NCI-H2171 (cell line): Measurements from ENCODE around the gene NRG2.

Experiments used
- DNase-seq: peaks from one replicate; lab custom pipeline; 2025; lab: John Stamatoyannopoulos, UW

The NRG2 gene

DNA sequence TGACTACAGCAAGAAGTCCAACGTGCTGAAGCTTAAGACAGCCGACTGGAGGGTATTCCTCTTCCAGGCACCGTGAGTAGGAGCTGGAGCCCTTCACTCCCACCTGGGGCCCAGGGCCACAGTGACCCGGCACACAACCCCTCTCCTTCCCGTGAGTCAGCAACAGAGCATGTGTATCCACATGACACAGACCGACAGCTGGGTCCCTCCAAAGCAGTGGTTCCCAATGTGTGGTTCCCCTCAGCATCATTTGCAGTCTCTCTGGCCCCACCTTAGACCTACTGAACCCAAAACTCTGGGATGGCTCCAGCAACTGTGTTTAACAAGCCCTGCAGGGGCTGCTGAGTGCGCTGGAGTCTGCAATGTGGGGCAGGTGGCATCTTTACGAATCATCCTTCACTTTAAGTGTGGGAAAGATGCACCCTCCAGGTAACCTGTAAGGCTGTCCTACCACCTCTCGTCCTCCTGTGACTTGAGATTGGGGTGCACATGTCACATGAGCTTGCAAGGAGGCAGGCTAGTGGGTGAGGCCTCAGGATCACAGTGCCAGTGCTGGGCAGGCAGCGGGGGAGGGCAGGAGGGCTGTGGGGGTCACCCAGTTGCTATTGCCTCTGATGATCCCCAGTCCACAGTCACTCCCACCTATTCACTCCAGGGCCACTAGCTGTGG lies 205.3 kb downstream of the NRG2 start:
- DNase-seq: no peak

GRCh38 chr5:139836469-139837208 lies 206.5 kb downstream of the NRG2 start:
- DNase-seq: no peak

GRCh38 chr5:139835656-139836055 lies 207.4 kb downstream of the NRG2 start:
- no peak for DNase-seq

DNA sequence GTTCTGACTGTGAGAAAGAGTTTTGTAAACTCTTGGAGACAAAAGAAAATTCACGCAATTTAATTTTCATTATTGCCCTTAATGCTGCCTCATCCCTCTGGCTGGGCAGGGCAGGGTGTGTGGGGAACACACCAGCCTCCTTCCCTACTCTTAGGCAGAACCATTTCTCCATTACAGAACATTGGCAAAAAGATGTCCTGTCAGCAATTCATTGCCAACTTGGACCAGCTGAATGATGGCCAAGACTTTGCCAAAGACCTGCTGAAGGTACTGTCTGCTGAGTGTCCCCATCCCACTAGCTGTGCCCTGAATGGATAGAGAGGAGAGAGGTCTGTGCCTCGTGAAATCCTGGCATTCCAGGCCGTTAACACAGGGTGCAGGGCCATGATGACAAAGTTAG lies 209.6 kb downstream of the NRG2 start:
- no peak for DNase-seq

GRCh38 chr5:139831624-139832023 lies 211.5 kb downstream of the NRG2 start:
- DNase-seq: no peak

- no peak for DNase-seq
Measured at GRCh38 chr5:139829471-139829870, 213.6 kb downstream of the NRG2 start.

DNA sequence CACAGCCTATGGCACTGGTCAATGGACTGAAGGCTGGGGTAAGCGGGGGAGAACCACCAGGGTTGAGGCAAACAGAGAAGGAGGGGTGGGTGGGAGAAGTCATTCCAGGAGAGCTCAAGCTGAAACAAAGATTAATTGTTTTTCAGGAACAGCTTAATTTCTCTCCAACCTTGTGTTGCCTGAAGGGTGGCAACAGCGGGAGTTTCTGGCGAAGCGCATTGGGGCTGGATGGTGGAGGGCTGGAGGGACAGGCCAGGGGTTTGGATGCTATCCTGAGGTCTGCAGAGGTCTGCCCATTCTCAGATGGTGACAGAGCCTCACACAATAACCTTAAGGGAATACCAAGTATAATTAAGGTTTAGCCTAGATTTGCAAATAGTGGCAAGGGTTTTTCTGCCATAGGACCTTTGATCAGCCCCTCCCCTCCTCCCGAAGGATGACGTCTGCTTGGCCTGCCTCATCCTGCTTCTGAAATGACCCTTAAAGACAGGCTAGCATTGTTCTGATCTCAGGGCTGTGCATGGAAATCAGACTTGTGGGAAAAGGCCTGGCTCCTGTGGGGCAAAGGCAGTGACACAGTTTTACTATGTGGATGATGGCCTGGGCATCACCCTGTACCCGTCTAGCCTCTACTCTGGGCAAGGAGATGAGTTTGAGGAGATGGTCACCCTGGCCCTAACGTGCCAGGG lies 214.7 kb downstream of the NRG2 start:
- no peak for DNase-seq

DNA sequence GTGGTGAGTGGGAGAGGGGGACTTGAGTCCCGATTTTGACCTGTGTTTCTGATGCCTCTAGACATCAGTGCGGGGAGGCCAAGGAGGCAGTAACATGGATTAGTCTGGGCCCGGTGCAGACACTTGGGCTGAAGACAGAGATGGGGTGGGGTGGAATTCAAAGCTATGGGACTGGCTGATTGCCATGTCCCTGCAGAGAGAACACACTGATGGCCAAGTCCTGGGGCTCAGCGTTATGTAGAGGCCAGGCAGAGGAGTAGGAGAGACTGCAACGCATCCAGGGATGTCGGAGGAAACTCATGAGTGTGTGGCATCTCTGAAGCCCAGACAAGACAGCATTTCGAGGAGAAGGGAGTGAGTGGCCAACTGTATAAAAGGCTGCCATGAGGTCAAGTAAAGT lies 217.4 kb downstream of the NRG2 start:
- DNase-seq: no peak

- no peak for DNase-seq
Measured at GRCh38 chr5:139823757-139824355, 219.2 kb downstream of the NRG2 start.

- DNase-seq: no peak
Measured at GRCh38 chr5:139822553-139823425, 220.3 kb downstream of the NRG2 start.

GRCh38 chr5:139821806-139822552 lies 221.1 kb downstream of the NRG2 start:
- DNase-seq: no peak

GRCh38 chr5:139820606-139821005 lies 222.5 kb downstream of the NRG2 start:
- no peak for DNase-seq

- no peak for DNase-seq
Measured at GRCh38 chr5:139820130-139820529, 223.0 kb downstream of the NRG2 start.

GRCh38 chr5:139817970-139818369 lies 225.1 kb downstream of the NRG2 start:
- DNase-seq: no peak

DNA sequence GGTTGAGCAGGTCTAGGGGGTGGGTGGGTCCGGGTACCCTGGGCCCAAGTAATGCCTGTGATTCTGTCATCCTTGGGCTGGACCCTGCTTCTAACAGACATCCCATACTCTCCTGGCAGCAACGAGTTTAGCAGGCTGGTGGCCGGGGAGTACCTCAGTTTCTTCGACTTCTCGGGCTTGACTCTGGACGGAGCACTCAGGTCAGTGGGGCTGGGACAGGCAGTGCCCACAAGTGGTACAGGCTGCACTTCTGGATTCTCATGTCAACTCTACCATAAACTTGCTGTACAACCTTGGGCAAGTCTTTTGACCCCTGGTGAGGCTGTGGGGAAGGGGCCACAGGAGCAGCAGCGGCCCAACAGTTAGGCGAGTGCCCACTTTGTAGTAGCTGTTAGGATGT lies 225.7 kb downstream of the NRG2 start:
- no peak for DNase-seq

- DNase-seq: no peak
Measured at GRCh38 chr5:139816566-139816965, 226.5 kb downstream of the NRG2 start.

DNA sequence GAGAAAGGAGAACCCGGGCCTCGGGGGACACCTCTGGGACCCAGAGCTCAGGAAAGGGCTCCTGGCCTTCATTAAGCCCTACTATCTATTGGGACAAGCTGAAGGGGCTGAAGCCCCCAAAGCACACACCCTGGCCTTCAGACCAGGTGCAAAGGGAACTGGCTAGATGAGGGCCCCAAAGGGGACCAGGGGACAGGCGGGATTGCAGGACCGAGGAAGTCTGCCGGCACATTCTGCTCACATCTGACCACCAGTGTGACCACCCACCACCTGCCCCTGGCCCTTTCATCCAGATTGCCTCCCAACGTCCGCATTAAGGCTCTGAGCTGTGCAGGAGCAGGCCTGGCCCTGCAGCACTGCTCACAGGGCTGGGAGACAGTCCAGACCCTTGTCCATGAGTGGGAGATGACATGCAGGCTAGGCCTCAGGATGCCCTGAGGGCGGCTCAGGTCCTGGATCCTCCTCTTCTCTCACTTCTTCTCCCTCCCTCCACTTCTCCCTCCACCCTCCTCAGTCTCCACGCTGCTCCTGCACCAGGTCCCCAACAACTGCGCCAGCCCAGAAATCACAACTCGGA lies 228.3 kb downstream of the NRG2 start:
- DNase-seq: no peak

DNA sequence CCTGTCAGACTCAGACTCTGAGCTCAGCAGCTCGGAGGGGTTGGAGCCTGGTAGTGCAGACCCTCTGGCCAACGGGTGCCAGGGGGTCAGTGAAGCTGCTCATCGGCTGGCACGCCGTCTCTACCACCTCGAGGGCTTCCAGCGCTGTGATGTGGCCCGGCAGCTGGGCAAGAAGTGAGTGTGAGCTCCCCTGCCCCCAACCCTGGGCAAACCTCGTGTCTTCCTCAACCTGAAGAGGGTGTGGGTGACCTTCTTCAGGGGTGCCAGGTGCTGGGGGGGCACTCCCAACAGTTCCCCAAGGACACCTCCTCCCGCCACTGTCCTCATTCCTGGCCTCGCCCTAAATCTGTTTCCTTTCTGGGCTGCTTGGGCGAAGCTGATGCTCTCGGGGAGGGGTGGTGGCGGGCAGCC lies 228.9 kb downstream of the NRG2 start:
- no peak for DNase-seq

GRCh38 chr5:139812836-139813805 lies 230.0 kb downstream of the NRG2 start:
- no peak for DNase-seq
